T-cell (primary cell): Measurements from ENCODE around the gene SLK. TPM values are rescaled to one million over a fixed set of nuclear protein-coding genes. Genes with fewer than 3 reads are reported as not detected.

ENCODE experiments used
- ATAC-seq, 4 experiments: fragments of 200-7000 bp in 3 of 4; fragments of 150-1000 bp in 1 of 4; cut with Tn5 transposase; replicated peaks in 1 of 4; 1 replicate in 3 of 4; 2 replicates in 1 of 4; pipeline ENCODE4 v1.10.0; 2021; ENCODE audit warnings: moderate library complexity in 3 of 4, mild to moderate bottlenecking in 2 of 4, moderate number of reproducible peaks in 1 of 4
- CTCF ChIA-PET, 2 donors: fragments of 300-600 bp; sonication (Branson Sonifier 250); formaldehyde crosslinking; loops; one replicate each; lab custom pipeline; 2022; ENCODE audit warnings: antibody characterized with exemption in 2 of 2; lab: Charles Lee
- POLR2A ChIA-PET, 2 donors: fragments of 300-600 bp; sonication (Branson Sonifier 250); formaldehyde crosslinking; loops; one replicate each; lab custom pipeline; 2022; ENCODE audit warnings: antibody characterized with exemption in 2 of 2; lab: Charles Lee
- DNase-seq, 35 experiments: peaks; one replicate each; pipeline versions ENCODE4 v3.0.0 to v3.0.0-alpha.2; 2013 to 2023
- H3K27ac ChIP-seq: one replicate; pipeline ENCODE4 v1.5.1; 2013; ENCODE audit warnings: low read length
- H3K27me3 ChIP-seq, 2 experiments: replicated peaks in 1 of 2; 1 replicate in 1 of 2; 2 replicates in 1 of 2; pipeline versions ENCODE4 v1.6.1 to v1.7.0; 2013; ENCODE audit warnings: low read length in 1 of 2, mixed read lengths in 1 of 2; ENCODE audit not compliant: control insufficient read depth in 2 of 2, insufficient read depth in 2 of 2; ENCODE audit errors: extremely low read depth in 1 of 2
- H3K36me3 ChIP-seq, 2 donors: 1 replicate in 1 of 2; 2 replicates in 1 of 2; pipeline versions ENCODE4 v1.6.1 to v1.7.0; 2013; ENCODE audit warnings: low read length in 1 of 2; ENCODE audit not compliant: control insufficient read depth in 2 of 2, insufficient read depth in 1 of 2; ENCODE audit errors: extremely low read depth in 1 of 2
- H3K4me1 ChIP-seq, 2 experiments: 1 replicate in 1 of 2; 2 replicates in 1 of 2; pipeline versions ENCODE4 v1.6.1 to v1.7.0; 2013; ENCODE audit warnings: low read length in 2 of 2, mixed read lengths in 1 of 2; ENCODE audit not compliant: insufficient read depth in 2 of 2, control insufficient read depth in 1 of 2; ENCODE audit errors: extremely low read depth in 1 of 2
- H3K4me3 ChIP-seq, 2 donors: 1 replicate in 1 of 2; 2 replicates in 1 of 2; pipeline versions ENCODE4 v1.5.1 to v1.7.0; 2013; ENCODE audit warnings: mild to moderate bottlenecking in 2 of 2, low read length in 1 of 2, moderate library complexity in 1 of 2; ENCODE audit not compliant: control insufficient read depth in 1 of 2; ENCODE audit errors: extremely low read depth in 1 of 2
- H3K9me3 ChIP-seq: 2 replicates; pipeline ENCODE4 v1.7.0; 2013
- H3K27ac Mint-ChIP-seq, 2 donors: one replicate each; pipeline ENCODE4 v1.8.0; 2020 to 2021; ENCODE audit warnings: mild to moderate bottlenecking in 2 of 2, mixed read lengths in 2 of 2
- H3K27me3 Mint-ChIP-seq, 2 donors: one replicate each; pipeline ENCODE4 v1.8.0; 2021 to 2022; ENCODE audit warnings: mixed read lengths in 2 of 2
- H3K36me3 Mint-ChIP-seq: one replicate; pipeline ENCODE4 v1.8.0; 2021; ENCODE audit warnings: mixed read lengths
- H3K4me1 Mint-ChIP-seq, 3 donors: one replicate each; pipeline ENCODE4 v1.8.0; 2020 to 2022; ENCODE audit warnings: mixed read lengths in 3 of 3, mild to moderate bottlenecking in 1 of 3
- H3K4me3 Mint-ChIP-seq, 3 donors: one replicate each; pipeline ENCODE4 v1.8.0; 2020 to 2022; ENCODE audit warnings: mild to moderate bottlenecking in 3 of 3, mixed read lengths in 3 of 3, moderate library complexity in 3 of 3
- H3K9me3 Mint-ChIP-seq, 3 donors: one replicate each; pipeline ENCODE4 v1.8.0; 2020 to 2022; ENCODE audit warnings: mixed read lengths in 3 of 3
- WGBS: methylation state at CpG from one replicate; pipeline ENCODE4 v1.1.5; 2013; ENCODE audit warnings: missing lambda C conversion rate; ENCODE audit not compliant: insufficient coverage; 5-methylcytosine and 5-hydroxymethylcytosine counted together
- total RNA-seq, 35 experiments: library from RNA in 6 of 35; stranded (reverse) in 6 of 35; fragments of 120-200 nt in 1 of 35; gene quantifications; one replicate each; pipeline versions ENCODE4 v1.2.1 to v1.2.4 and lab custom pipeline; 2013 to 2026

SLK gene
- total RNA-seq, 5 donors from 2014 or later (not counting 1 experiment from before 2014, with no cell fraction given), result 20.9 to 30.4 (median 27.3) TPM

GRCh38 chr10:103985726-103986125 is 18.8 kb downstream of the SLK start:
- Mint-ChIP-seq H3K4me3 (no peak overlapping the region), H3K4me1 (peaks cover 61 to 82% (median 79%) of the 10 kb centered on the region in 3 donors), H3K27ac (no peak overlapping the region), H3K36me3 (peaks cover 11% of the 10 kb centered on the region), H3K27me3 (no peaks in the 10 kb centered on the region), H3K9me3 (no peaks in the 10 kb centered on the region)
- Histone ChIP-seq H3K9me3 (no peaks in the 10 kb centered on the region), H3K36me3 (peaks cover 0 to 3% of the 10 kb centered on the region in 2 donors), H3K27me3 (no peaks in the 10 kb centered on the region), H3K27ac (no peak overlapping the region), H3K4me3 (no peak overlapping the region), H3K4me1 (peaks cover 13 to 20% of the 10 kb centered on the region in 2 experiments)
- DNase-seq, result no peak
- ATAC-seq, result no peak
- ChIA-PET POLR2A (interaction anchor here (0.6 to 0.7 kb wide), 3 partner anchors 14 to 727 kb away, joined by 3 to 8 read pairs (median 3); no protein-coding TSS in a partner anchor), CTCF (no interaction called here)

- no peaks in the 10 kb centered on the region for H3K9me3 Mint-ChIP-seq
- peak overlapping the region in 1 of 2 donors; percentile 36 for H3K27ac Mint-ChIP-seq
- H3K4me1 Mint-ChIP-seq, result peaks cover 57 to 77% (median 74%) of the 10 kb centered on the region in 3 donors
- H3K4me1 ChIP-seq, result peaks cover 13 to 20% of the 10 kb centered on the region in 2 experiments
- no peaks in the 10 kb centered on the region for H3K9me3 ChIP-seq
- peaks cover 13% of the 10 kb centered on the region for H3K36me3 Mint-ChIP-seq
- no peak overlapping the region for H3K4me3 ChIP-seq
- peak overlapping the region; percentile 20 for H3K27ac ChIP-seq
- H3K4me3 Mint-ChIP-seq, result no peak overlapping the region
- ChIA-PET POLR2A (interaction anchor here in 1 of 2 donors (0.6 to 0.7 kb wide), 2 partner anchors 13 to 94 kb away, joined by 3 to 8 read pairs; no protein-coding TSS in a partner anchor), CTCF (no interaction called here)
- H3K36me3 ChIP-seq, result peaks cover 0 to 4% of the 10 kb centered on the region in 2 donors
- H3K27me3 Mint-ChIP-seq, result no peaks in the 10 kb centered on the region
- no CpG with 5 or more reads among the region's 7 CpGs for WGBS
- DNase-seq, result peak in 9 of 35 experiments; percentile 10 to 76 (median 16)
- no peaks in the 10 kb centered on the region for H3K27me3 ChIP-seq
- ATAC-seq, result no peak
Observed at GRCh38 chr10:103986360-103986759, 19.4 kb downstream of the SLK start.

- no peaks in the 10 kb centered on the region for H3K9me3 ChIP-seq
- H3K27ac Mint-ChIP-seq, result no peak overlapping the region
- H3K4me1 ChIP-seq, result peaks cover 0 to 6% of the 10 kb centered on the region in 2 experiments
- no peak for ATAC-seq
- H3K27ac ChIP-seq, result no peak overlapping the region
- peaks cover 29% of the 10 kb centered on the region for H3K36me3 Mint-ChIP-seq
- peaks cover 0 to 9% of the 10 kb centered on the region in 2 donors for H3K36me3 ChIP-seq
- WGBS, result 60% methylated on average over 1 of the region's 3 CpGs
- H3K4me3 Mint-ChIP-seq, result no peak overlapping the region
- H3K27me3 ChIP-seq, result no peaks in the 10 kb centered on the region
- ChIA-PET CTCF (no interaction called here), POLR2A (no interaction called here)
- no peaks in the 10 kb centered on the region for H3K9me3 Mint-ChIP-seq
- H3K27me3 Mint-ChIP-seq, result no peaks in the 10 kb centered on the region
- no peak overlapping the region for H3K4me3 ChIP-seq
- peaks cover 31 to 52% (median 48%) of the 10 kb centered on the region in 3 donors for H3K4me1 Mint-ChIP-seq
- no peak for DNase-seq
Observed at GRCh38 chr10:103990121-103990520, 23.2 kb downstream of the SLK start.

- DNase-seq, result no peak
- WGBS, result no CpG with 5 or more reads among the region's 1 CpG
- peaks cover 31 to 49% (median 48%) of the 10 kb centered on the region in 3 donors for H3K4me1 Mint-ChIP-seq
- H3K36me3 Mint-ChIP-seq, result peaks cover 30% of the 10 kb centered on the region
- no peak overlapping the region for H3K4me3 Mint-ChIP-seq
- peaks cover 0 to 9% of the 10 kb centered on the region in 2 donors for H3K36me3 ChIP-seq
- H3K9me3 Mint-ChIP-seq, result no peaks in the 10 kb centered on the region
- no peaks in the 10 kb centered on the region for H3K27me3 Mint-ChIP-seq
- no peak overlapping the region for H3K4me3 ChIP-seq
- H3K9me3 ChIP-seq, result no peaks in the 10 kb centered on the region
- no peak overlapping the region for H3K27ac Mint-ChIP-seq
- ATAC-seq, result no peak
- H3K4me1 ChIP-seq, result peaks cover 0 to 6% of the 10 kb centered on the region in 2 experiments
- ChIA-PET POLR2A (no interaction called here), CTCF (no interaction called here)
- no peaks in the 10 kb centered on the region for H3K27me3 ChIP-seq
- no peak overlapping the region for H3K27ac ChIP-seq
Observed at GRCh38 chr10:103990531-103990930, 23.6 kb downstream of the SLK start.

- Histone ChIP-seq H3K4me1 (peaks cover 0 to 3% of the 10 kb centered on the region in 2 experiments), H3K4me3 (no peak overlapping the region), H3K9me3 (no peaks in the 10 kb centered on the region), H3K27ac (no peak overlapping the region), H3K36me3 (peaks cover 0 to 7% of the 10 kb centered on the region in 2 donors), H3K27me3 (no peaks in the 10 kb centered on the region)
- ATAC-seq, result no peak
- Mint-ChIP-seq H3K36me3 (peaks cover 37% of the 10 kb centered on the region), H3K9me3 (no peaks in the 10 kb centered on the region), H3K4me1 (peaks cover 26 to 49% (median 46%) of the 10 kb centered on the region in 3 donors), H3K27me3 (no peaks in the 10 kb centered on the region), H3K27ac (no peak overlapping the region), H3K4me3 (no peak overlapping the region)
- ChIA-PET CTCF (interaction anchor here (0.6 to 1.9 kb wide), 6 partner anchors 8 to 574 kb away, joined by 3 to 9 read pairs (median 3); no protein-coding TSS in a partner anchor), POLR2A (interaction anchor here in 1 of 2 donors (0.7 kb wide), 1 partner anchor 22 kb away, joined by 4 read pairs; no protein-coding TSS in a partner anchor)
- DNase-seq, result no peak
- no CpG with 5 or more reads among the region's 3 CpGs for WGBS
Observed at GRCh38 chr10:103991393-103992128, 24.6 kb downstream of the SLK start.

GRCh38 chr10:103995134-103995533 is 28.2 kb downstream of the SLK start:
- peaks cover 46% of the 10 kb centered on the region for H3K36me3 Mint-ChIP-seq
- ATAC-seq (no peak), DNase-seq (no peak)
- ChIA-PET POLR2A (interaction anchor here in 1 of 2 donors (0.6 kb wide), 1 partner anchor 38 kb away, joined by 4 read pairs; no protein-coding TSS in a partner anchor), CTCF (interaction anchor here (0.5 to 1.1 kb wide), 5 partner anchors 58 to 127 kb away, joined by 3 to 5 read pairs (median 4); partner anchors contain the start of gene SFR1 (in 1 of the 2))
- peaks cover 9 to 27% (median 19%) of the 10 kb centered on the region in 3 donors for H3K4me1 Mint-ChIP-seq
- H3K27ac Mint-ChIP-seq, result peak overlapping the region in 1 of 2 donors; percentile 31
- Histone ChIP-seq H3K4me1 (no peaks in the 10 kb centered on the region), H3K9me3 (no peaks in the 10 kb centered on the region), H3K4me3 (no peak overlapping the region), H3K36me3 (peaks cover 0 to 25% of the 10 kb centered on the region in 2 donors), H3K27me3 (no peaks in the 10 kb centered on the region), H3K27ac (no peak overlapping the region)
- no peak overlapping the region for H3K4me3 Mint-ChIP-seq
- no CpG with 5 or more reads among the region's 1 CpG for WGBS
- no peaks in the 10 kb centered on the region for H3K27me3 Mint-ChIP-seq
- no peaks in the 10 kb centered on the region for H3K9me3 Mint-ChIP-seq
